NCI-H1694 (cell line): ENCODE data around the gene IRAK4.

ENCODE experiments used
- DNase-seq: peaks from one replicate; lab custom pipeline; 2025; lab: John Stamatoyannopoulos, UW

Gene IRAK4

DNA sequence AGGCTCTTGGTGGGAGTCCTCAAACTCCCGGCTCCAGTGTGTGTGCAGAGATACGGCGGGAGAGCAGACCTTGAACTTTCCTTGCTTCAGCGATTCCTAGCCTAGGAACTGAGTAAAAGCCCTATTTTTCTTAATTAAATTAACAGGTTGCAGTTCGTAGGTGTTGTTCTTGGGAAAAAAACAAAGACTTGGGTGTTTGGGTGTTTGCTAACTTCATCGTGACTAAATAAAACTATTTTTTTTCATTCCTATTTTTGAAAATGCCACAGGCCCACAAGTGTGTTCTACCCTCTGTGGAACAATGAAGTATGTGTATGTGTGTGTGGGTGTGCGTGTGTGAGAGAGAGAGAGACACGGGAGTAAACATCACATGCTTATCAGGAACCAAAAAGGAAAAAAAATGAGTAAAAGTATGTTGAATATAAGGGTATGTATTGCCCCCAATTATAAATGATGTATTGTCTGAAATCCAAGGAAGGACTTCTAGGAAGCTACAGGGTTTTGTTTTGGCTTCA lies 77.8 kb downstream of the IRAK4 start:
- no peak for DNase-seq
